NB4 (cell line): ENCODE data around the gene MORN1.

Experiments
- MYC ChIP-seq: IDR thresholded peaks from 2 replicates; pipeline ENCODE4 v1.6.1; 2011; ENCODE audit warnings: low read depth, low read length
- POLR2A ChIP-seq: IDR thresholded peaks from 2 replicates; pipeline ENCODE4 v1.6.1; 2011; ENCODE audit warnings: mild to moderate bottlenecking; ENCODE audit not compliant: insufficient read length; ENCODE audit errors: extremely low read depth
- TF ChIP-seq, protein P1 (sequence below): IDR thresholded peaks from one replicate; pipeline ENCODE4 v1.5.1; 2012; ENCODE audit warnings: low read depth, low read length
- TF ChIP-seq, protein P2 (sequence below): IDR thresholded peaks from 2 replicates; pipeline ENCODE4 v1.6.1; 2011; ENCODE audit warnings: low read depth, low read length

GRCh38 chr1:2376931-2377672, 14.3 kb downstream of the MORN1 start:
- no peak for TF ChIP-seq POLR2A
- TF ChIP-seq, protein P1, sequence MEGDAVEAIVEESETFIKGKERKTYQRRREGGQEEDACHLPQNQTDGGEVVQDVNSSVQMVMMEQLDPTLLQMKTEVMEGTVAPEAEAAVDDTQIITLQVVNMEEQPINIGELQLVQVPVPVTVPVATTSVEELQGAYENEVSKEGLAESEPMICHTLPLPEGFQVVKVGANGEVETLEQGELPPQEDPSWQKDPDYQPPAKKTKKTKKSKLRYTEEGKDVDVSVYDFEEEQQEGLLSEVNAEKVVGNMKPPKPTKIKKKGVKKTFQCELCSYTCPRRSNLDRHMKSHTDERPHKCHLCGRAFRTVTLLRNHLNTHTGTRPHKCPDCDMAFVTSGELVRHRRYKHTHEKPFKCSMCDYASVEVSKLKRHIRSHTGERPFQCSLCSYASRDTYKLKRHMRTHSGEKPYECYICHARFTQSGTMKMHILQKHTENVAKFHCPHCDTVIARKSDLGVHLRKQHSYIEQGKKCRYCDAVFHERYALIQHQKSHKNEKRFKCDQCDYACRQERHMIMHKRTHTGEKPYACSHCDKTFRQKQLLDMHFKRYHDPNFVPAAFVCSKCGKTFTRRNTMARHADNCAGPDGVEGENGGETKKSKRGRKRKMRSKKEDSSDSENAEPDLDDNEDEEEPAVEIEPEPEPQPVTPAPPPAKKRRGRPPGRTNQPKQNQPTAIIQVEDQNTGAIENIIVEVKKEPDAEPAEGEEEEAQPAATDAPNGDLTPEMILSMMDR: no peak
- TF ChIP-seq MYC: no peak
- TF ChIP-seq, protein P2, sequence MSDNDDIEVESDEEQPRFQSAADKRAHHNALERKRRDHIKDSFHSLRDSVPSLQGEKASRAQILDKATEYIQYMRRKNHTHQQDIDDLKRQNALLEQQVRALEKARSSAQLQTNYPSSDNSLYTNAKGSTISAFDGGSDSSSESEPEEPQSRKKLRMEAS: no peak
